ENCODE measurements around the gene TMEM131.

DNA sequence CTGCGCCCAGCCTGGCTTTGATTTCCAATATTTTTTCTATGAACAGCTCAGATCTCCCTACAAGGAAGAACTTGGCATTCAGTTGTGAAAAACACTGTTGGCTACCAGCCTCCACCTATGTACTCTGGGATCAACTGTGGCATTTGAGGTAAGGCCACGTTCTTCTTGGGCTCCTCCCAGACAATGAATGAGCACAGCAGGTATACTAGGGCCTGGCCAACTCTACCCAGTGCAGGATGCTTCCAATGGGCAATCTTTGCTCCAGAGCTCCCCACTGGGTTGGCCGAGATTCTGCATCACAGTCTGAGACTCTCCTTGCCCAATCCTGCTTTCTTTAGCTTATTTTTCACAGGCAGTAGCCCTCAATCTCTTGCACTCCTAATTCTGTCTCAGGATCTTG is 75.9 kb downstream of the TMEM131 start:
- TF ChIP-seq, protein P1, sequence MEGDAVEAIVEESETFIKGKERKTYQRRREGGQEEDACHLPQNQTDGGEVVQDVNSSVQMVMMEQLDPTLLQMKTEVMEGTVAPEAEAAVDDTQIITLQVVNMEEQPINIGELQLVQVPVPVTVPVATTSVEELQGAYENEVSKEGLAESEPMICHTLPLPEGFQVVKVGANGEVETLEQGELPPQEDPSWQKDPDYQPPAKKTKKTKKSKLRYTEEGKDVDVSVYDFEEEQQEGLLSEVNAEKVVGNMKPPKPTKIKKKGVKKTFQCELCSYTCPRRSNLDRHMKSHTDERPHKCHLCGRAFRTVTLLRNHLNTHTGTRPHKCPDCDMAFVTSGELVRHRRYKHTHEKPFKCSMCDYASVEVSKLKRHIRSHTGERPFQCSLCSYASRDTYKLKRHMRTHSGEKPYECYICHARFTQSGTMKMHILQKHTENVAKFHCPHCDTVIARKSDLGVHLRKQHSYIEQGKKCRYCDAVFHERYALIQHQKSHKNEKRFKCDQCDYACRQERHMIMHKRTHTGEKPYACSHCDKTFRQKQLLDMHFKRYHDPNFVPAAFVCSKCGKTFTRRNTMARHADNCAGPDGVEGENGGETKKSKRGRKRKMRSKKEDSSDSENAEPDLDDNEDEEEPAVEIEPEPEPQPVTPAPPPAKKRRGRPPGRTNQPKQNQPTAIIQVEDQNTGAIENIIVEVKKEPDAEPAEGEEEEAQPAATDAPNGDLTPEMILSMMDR (IDR thresholded peaks at IDR 0.05): no peak
- no peak for TF ChIP-seq POLR2A (IDR thresholded peaks at IDR 0.05)
